Cardiac muscle cell (in vitro differentiated cells and primary cell): ENCODE data around the gene EDEM3. TPM values are rescaled to one million over a fixed set of nuclear protein-coding genes. Genes with fewer than 3 reads are reported as not detected.
A peak's percentile ranks its signal among the peaks of the same experiment; 100 is the strongest.

Source experiments
- DNase-seq, 2 donors: peaks; one replicate each; pipeline versions ENCODE4 v3.0.0 to v3.0.0-alpha.2; 2010 to 2017; ENCODE audit warnings: low read depth in 1 of 2, low spot score in 1 of 2
- H3K27ac ChIP-seq: fragments of 200-600 bp; sonication (generic); 2 replicates; pipeline ENCODE4 v1.5.1; 2016
- H3K27me3 ChIP-seq: fragments of 200-600 bp; sonication (generic); 2 replicates; pipeline ENCODE4 v1.6.0; 2016; ENCODE audit warnings: control low read depth
- H3K36me3 ChIP-seq: fragments of 200-600 bp; sonication (generic); 2 replicates; pipeline ENCODE4 v1.5.1; 2016; ENCODE audit warnings: control low read depth
- H3K4me1 ChIP-seq: fragments of 200-600 bp; sonication (generic); 2 replicates; pipeline ENCODE4 v1.8.1; 2017; ENCODE audit warnings: low read depth, mild to moderate bottlenecking, mixed run types
- H3K4me3 ChIP-seq: fragments of 200-600 bp; sonication (generic); 2 replicates; pipeline ENCODE4 v1.5.1; 2016; ENCODE audit warnings: mild to moderate bottlenecking
- H3K9me3 ChIP-seq: fragments of 200-600 bp; sonication (generic); 2 replicates; pipeline ENCODE4 v1.5.1; 2017; ENCODE audit warnings: low read depth, mild to moderate bottlenecking, control low read depth
- CTCF ChIP-seq: IDR thresholded peaks from 2 replicates; pipeline ENCODE4 v1.5.1; 2012; ENCODE audit warnings: low read depth, mild to moderate bottlenecking, low read length
- polyA plus RNA-seq: library from polyadenylated mRNA; unstranded; fragments of >200 nt; fragmentation: Nextera tagmentation; extraction: Ambion mirVana; gene quantifications from 2 replicates; pipeline ENCODE4 v1.2.1, GENCODE V29; 2016
- total RNA-seq: library from RNA; depleted of rRNA; stranded (reverse); fragments of >200 nt; gene quantifications from 2 replicates; pipeline ENCODE4 v1.2.3, GENCODE V29; 2016

Gene EDEM3
- total and polyA plus RNA-seq, 2 experiments from 2014 or later = 14.6 to 26.1 TPM

- H3K4me1 ChIP-seq = no peaks in the 10 kb centered on the region
- DNase-seq = peak in 1 of 2 donors; percentile 59
- peaks cover 3% of the 10 kb centered on the region for H3K27me3 ChIP-seq
- H3K9me3 ChIP-seq = no peaks in the 10 kb centered on the region
- no peaks in the 10 kb centered on the region for H3K36me3 ChIP-seq
- TF ChIP-seq CTCF = no peak
- H3K4me3 ChIP-seq = no peak overlapping the region
- H3K27ac ChIP-seq = no peak overlapping the region
These were observed 46.8 kb upstream of the EDEM3 start for GRCh38 chr1:184801503-184801902.

- TF ChIP-seq CTCF = no peak
- no peaks in the 10 kb centered on the region for H3K4me1 ChIP-seq
- no peak for DNase-seq
- H3K9me3 ChIP-seq = no peaks in the 10 kb centered on the region
- H3K27me3 ChIP-seq = peaks cover 3% of the 10 kb centered on the region
- no peak overlapping the region for H3K4me3 ChIP-seq
- no peaks in the 10 kb centered on the region for H3K36me3 ChIP-seq
- no peak overlapping the region for H3K27ac ChIP-seq
These were observed 46.2 kb upstream of the EDEM3 start for GRCh38 chr1:184800876-184801275.

GRCh38 chr1:184793967-184794366 lies 39.3 kb upstream of the EDEM3 start:
- no peak for DNase-seq
- H3K4me3 ChIP-seq = no peak overlapping the region
- no peak overlapping the region for H3K27ac ChIP-seq
- no peaks in the 10 kb centered on the region for H3K9me3 ChIP-seq
- H3K4me1 ChIP-seq = no peaks in the 10 kb centered on the region
- H3K27me3 ChIP-seq = no peaks in the 10 kb centered on the region
- TF ChIP-seq CTCF = no peak
- no peaks in the 10 kb centered on the region for H3K36me3 ChIP-seq

- Histone ChIP-seq H3K36me3 (no peaks in the 10 kb centered on the region), H3K4me3 (no peak overlapping the region), H3K27ac (no peak overlapping the region), H3K4me1 (no peaks in the 10 kb centered on the region), H3K9me3 (no peaks in the 10 kb centered on the region), H3K27me3 (no peaks in the 10 kb centered on the region)
- DNase-seq = peak; percentile 19 to 94
- no peak for TF ChIP-seq CTCF
These were observed 37.9 kb upstream of the EDEM3 start for GRCh38 chr1:184792450-184792969.

GRCh38 chr1:184791550-184791900 lies 36.9 kb upstream of the EDEM3 start:
- Histone ChIP-seq H3K4me3 (no peak overlapping the region), H3K4me1 (no peaks in the 10 kb centered on the region), H3K27ac (no peak overlapping the region), H3K9me3 (no peaks in the 10 kb centered on the region), H3K36me3 (no peaks in the 10 kb centered on the region), H3K27me3 (no peaks in the 10 kb centered on the region)
- DNase-seq = peak in 1 of 2 donors; percentile 23
- no peak for TF ChIP-seq CTCF
